BE2C (cell line): Measurements from ENCODE around the gene SIPA1L3.
A peak's percentile ranks its signal among the peaks of the same experiment; 100 is the strongest.

Experiments
- DNase-seq: peaks from one replicate; pipeline ENCODE4 v3.0.0-alpha.2; 2020
- H3K27me3 ChIP-seq: fragments of 250-450 bp; sonication (Bioruptor Pico); 2 replicates; pipeline ENCODE4 v1.5.1; 2020; ENCODE audit warnings: mild to moderate bottlenecking
- H3K36me3 ChIP-seq: fragments of 250-450 bp; sonication (Bioruptor Pico); 2 replicates; pipeline ENCODE4 v1.5.1; 2020; ENCODE audit warnings: mild to moderate bottlenecking
- H3K4me1 ChIP-seq: fragments of 250-450 bp; sonication (Bioruptor Pico); 2 replicates; pipeline ENCODE4 v1.5.1; 2020
- H3K4me3 ChIP-seq: 2 replicates; pipeline ENCODE4 v1.5.1; 2011; ENCODE audit warnings: low read depth, low read length
- H3K9me3 ChIP-seq: fragments of 250-450 bp; sonication (Bioruptor Pico); 2 replicates; pipeline ENCODE4 v1.5.1; 2020
- TF ChIP-seq, protein P1 (sequence below): IDR thresholded peaks from 2 replicates; pipeline ENCODE4 v1.5.1; 2012; ENCODE audit warnings: mild to moderate bottlenecking, low read depth, low read length

Gene SIPA1L3

DNA sequence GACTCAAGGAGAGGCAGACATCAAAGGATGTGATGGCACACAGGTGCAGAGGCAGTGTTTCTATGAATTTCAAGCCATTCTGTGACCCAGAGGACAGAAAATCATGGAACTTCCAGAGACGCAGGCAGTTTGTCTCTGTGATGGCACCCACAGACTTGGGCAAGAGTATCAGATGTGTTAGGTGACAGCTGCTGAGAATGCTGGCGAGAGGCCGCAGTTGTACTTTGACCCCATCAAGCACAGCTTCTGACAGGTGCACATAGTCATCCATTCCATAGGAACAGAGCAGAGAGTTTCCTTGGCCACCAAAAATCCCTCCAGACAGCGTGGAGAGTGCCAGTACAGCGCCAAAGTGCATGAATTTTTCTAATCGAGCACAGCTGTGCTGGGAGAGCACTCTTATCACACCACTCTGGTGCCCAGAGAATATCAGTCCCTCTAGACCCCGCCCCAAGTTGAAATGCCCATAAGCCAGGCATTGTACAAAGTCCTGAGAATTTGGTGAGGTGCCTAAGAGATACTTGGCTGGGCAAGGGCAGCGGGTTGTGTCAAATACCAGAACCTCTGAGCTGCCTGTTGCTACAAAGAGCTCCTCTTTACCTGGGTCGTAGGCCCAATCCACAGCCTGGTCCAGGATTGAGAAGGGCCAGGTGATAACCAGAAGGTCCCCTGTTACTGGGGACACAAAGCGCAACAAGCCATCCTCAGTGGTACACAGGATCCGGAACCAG, 13.0 kb upstream of the SIPA1L3 start:
- TF ChIP-seq, protein P1, sequence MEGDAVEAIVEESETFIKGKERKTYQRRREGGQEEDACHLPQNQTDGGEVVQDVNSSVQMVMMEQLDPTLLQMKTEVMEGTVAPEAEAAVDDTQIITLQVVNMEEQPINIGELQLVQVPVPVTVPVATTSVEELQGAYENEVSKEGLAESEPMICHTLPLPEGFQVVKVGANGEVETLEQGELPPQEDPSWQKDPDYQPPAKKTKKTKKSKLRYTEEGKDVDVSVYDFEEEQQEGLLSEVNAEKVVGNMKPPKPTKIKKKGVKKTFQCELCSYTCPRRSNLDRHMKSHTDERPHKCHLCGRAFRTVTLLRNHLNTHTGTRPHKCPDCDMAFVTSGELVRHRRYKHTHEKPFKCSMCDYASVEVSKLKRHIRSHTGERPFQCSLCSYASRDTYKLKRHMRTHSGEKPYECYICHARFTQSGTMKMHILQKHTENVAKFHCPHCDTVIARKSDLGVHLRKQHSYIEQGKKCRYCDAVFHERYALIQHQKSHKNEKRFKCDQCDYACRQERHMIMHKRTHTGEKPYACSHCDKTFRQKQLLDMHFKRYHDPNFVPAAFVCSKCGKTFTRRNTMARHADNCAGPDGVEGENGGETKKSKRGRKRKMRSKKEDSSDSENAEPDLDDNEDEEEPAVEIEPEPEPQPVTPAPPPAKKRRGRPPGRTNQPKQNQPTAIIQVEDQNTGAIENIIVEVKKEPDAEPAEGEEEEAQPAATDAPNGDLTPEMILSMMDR = no peak
- Histone ChIP-seq H3K27me3 (peaks cover 4% of the 10 kb centered on the region; the same call in 1 of the 2 replicates), H3K36me3 (no peaks in the 10 kb centered on the region), H3K4me1 (no peaks in the 10 kb centered on the region), H3K4me3 (no peak overlapping the region), H3K9me3 (no peaks in the 10 kb centered on the region)
- DNase-seq = no peak

DNA sequence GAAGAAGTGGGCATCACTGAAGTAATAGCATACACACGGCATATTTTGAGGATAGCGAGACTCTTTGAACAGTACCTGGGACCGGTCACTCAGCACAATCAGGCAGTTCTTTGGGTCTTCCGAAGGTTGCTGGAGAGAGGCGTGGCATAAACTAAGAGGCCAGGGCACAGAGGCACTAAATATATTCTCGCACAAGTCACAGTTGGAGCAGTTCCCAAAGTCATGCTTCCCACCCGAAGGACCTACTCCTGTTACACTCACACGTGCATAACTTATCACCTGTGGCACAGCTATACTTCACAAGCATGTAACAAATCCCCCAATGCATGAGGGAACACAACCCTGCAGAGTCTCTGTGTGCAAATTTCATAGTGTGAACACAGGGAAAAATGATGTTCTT, 10.8 kb upstream of the SIPA1L3 start:
- TF ChIP-seq, protein P1 = no peak
- Histone ChIP-seq H3K4me1 (no peaks in the 10 kb centered on the region), H3K36me3 (no peaks in the 10 kb centered on the region), H3K27me3 (peaks cover 4% of the 10 kb centered on the region; the same call in 1 of the 2 replicates), H3K4me3 (no peak overlapping the region), H3K9me3 (no peaks in the 10 kb centered on the region)
- no peak for DNase-seq

DNA sequence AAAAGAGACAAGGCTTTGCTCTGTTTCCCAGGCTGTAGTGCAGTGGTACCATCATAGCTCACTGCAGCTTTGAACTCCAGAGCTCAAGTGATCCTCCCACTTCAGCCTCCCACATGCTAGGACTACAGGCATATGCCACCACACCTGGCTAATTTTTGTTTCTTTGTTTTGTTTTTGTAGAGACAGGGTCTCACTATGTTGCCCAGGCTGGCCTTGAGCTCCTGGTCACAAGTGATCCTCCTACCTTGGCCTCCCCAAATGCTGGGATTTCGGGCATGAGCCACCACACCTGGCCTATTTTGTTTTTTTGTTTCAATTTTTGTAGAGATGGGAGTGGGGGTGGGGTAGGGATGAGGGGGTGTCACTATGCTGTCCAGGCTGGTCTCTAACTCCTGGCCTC, 7.6 kb upstream of the SIPA1L3 start:
- DNase-seq = no peak
- no peaks in the 10 kb centered on the region for H3K36me3 ChIP-seq
- H3K27me3 ChIP-seq = no peaks in the 10 kb centered on the region
- no peaks in the 10 kb centered on the region for H3K9me3 ChIP-seq
- H3K4me3 ChIP-seq = no peak overlapping the region
- no peaks in the 10 kb centered on the region for H3K4me1 ChIP-seq
- TF ChIP-seq, protein P1 = no peak

DNA sequence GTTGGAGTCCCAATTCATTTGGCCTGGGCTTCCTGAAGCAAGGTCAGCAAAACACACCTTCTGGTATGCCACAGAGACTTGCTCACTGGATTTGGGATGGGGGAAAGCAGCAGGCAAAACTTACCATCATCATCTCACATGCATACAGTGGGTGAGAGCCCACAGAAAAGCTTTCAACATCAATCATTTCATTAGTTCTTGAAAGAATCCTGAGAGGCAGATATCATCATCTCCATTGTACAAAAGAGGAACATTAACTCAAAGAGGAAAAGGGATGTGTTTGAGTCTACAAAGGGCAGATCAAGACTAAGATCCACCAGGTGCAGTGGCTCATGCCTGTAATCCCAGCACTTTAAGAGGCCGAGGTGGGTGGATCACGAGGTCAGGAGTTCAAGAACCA, 7.0 kb upstream of the SIPA1L3 start:
- H3K27me3 ChIP-seq = no peaks in the 10 kb centered on the region
- no peaks in the 10 kb centered on the region for H3K9me3 ChIP-seq
- no peaks in the 10 kb centered on the region for H3K36me3 ChIP-seq
- TF ChIP-seq, protein P1 = no peak
- H3K4me3 ChIP-seq = no peak overlapping the region
- no peak for DNase-seq
- H3K4me1 ChIP-seq = no peaks in the 10 kb centered on the region

DNA sequence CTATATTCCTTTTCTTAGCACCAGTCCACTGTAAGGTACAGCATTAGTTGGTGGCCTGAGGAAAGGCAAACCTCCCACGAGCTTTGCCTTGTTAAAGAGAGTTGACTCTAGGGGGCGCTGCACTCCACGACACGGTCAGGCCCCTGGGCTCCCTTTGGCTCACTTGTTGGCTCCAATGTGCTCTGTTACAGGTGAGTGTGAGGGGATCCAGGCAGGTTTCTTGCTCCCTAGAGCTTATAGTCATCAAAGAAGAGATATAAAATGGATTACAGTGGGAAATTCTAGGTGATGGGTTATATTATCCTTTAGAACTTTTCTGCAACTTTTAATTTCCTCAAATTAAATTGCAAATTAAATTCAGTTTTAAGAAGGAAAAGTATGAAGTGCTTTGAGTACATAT, 4.3 kb upstream of the SIPA1L3 start:
- H3K36me3 ChIP-seq = no peaks in the 10 kb centered on the region
- TF ChIP-seq, protein P1 = peak; percentile 88
- H3K27me3 ChIP-seq = no peaks in the 10 kb centered on the region
- DNase-seq = peak; percentile 90
- no peaks in the 10 kb centered on the region for H3K9me3 ChIP-seq
- H3K4me3 ChIP-seq = no peak overlapping the region
- no peaks in the 10 kb centered on the region for H3K4me1 ChIP-seq

DNA sequence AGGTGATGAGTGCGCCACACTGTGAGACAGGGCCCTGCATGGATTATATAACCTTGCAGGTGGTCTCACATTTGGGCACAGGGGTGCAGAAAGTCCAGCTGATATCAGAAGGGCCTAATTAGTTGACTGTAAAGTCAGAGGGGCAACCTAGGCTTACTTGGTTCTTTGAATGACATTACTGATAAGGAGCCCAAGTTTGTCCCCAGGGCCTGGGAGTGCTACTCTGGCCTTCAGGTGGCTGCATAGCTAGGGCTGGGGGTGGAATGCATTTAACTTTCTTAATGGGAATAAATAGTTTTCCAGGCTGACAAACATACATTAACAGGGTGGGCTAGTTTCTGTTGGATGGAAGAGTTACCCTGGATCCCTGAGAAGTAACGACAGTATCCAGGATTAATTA, 3.9 kb upstream of the SIPA1L3 start:
- H3K4me1 ChIP-seq = no peaks in the 10 kb centered on the region
- no peak for DNase-seq
- H3K9me3 ChIP-seq = no peaks in the 10 kb centered on the region
- H3K36me3 ChIP-seq = no peaks in the 10 kb centered on the region
- TF ChIP-seq, protein P1 = no peak
- H3K4me3 ChIP-seq = no peak overlapping the region
- no peaks in the 10 kb centered on the region for H3K27me3 ChIP-seq
